Amygdala (tissue), 56 donors: ENCODE results near the gene ARID5A.

ENCODE experiments used
- DNase-seq, 56 donors: peaks; one replicate each; lab custom pipeline; 2025; lab: John Stamatoyannopoulos, UW

ARID5A gene

GRCh38 chr2:96506016-96506906 lies 30.3 kb upstream of the ARID5A start:
- no peak for DNase-seq

GRCh38 chr2:96506907-96507240 lies 29.7 kb upstream of the ARID5A start:
- no peak for DNase-seq

GRCh38 chr2:96507957-96508520 lies 28.5 kb upstream of the ARID5A start:
- DNase-seq = peak in 36 of 56 donors; percentile 14 to 82 (median 46)

- no peak for DNase-seq
Measured at GRCh38 chr2:96508521-96509113, 27.9 kb upstream of the ARID5A start.

- peak in 52 of 56 donors; percentile 30 to 89 (median 73) for DNase-seq
Measured at GRCh38 chr2:96509114-96509846, 27.3 kb upstream of the ARID5A start.

- no peak for DNase-seq
Measured at GRCh38 chr2:96509847-96510230, 26.7 kb upstream of the ARID5A start.

- no peak for DNase-seq
Measured at GRCh38 chr2:96510931-96511595, 25.5 kb upstream of the ARID5A start.

GRCh38 chr2:96511851-96512250 lies 24.7 kb upstream of the ARID5A start:
- DNase-seq = no peak

- no peak for DNase-seq
Measured at GRCh38 chr2:96512341-96512740, 24.2 kb upstream of the ARID5A start.

- no peak for DNase-seq
Measured at GRCh38 chr2:96514521-96514920, 22.0 kb upstream of the ARID5A start.

- no peak for DNase-seq
Measured at GRCh38 chr2:96517079-96517478, 19.5 kb upstream of the ARID5A start.

- DNase-seq = no peak
Measured at GRCh38 chr2:96520231-96520630, 16.3 kb upstream of the ARID5A start.

GRCh38 chr2:96520697-96521096 lies 15.9 kb upstream of the ARID5A start:
- no peak for DNase-seq

GRCh38 chr2:96521219-96521618 lies 15.3 kb upstream of the ARID5A start:
- no peak for DNase-seq

GRCh38 chr2:96522304-96523203 lies 14.0 kb upstream of the ARID5A start:
- DNase-seq = no peak

GRCh38 chr2:96523659-96524481 lies 12.7 kb upstream of the ARID5A start:
- DNase-seq = no peak

GRCh38 chr2:96524482-96525210 lies 11.9 kb upstream of the ARID5A start:
- no peak for DNase-seq

- DNase-seq = no peak
Measured at GRCh38 chr2:96525211-96525507, 11.4 kb upstream of the ARID5A start.
